Pancreas (tissue), 10 donors: Measurements from ENCODE around the gene PRELP. TPM values are rescaled to one million over a fixed set of nuclear protein-coding genes. Genes with fewer than 3 reads are reported as not detected.

ENCODE experiments used
- ATAC-seq, 4 donors: fragments of 200-7000 bp; cut with Tn5 transposase; one replicate each; pipeline versions ENCODE4 v1.8.0 to v1.9.1; 2020; ENCODE audit warnings: mild to moderate bottlenecking in 4 of 4, moderate library complexity in 4 of 4
- DNase-seq, 6 donors: peaks; one replicate each; pipeline ENCODE4 v3.0.0-alpha.2; 2020
- FAIRE-seq: peaks from 2 replicates; lab custom pipeline; 2012; peaks lifted over from hg19 to GRCh38; lab: Jason Lieb, UNC
- H3K27ac ChIP-seq, 4 donors: fragments of 200-600 bp; sonication (generic); 1 replicate in 3 of 4; 2 replicates in 1 of 4; pipeline versions ENCODE4 v1.5.0 to v1.8.0; 2020
- H3K27me3 ChIP-seq, 4 donors: fragments of 200-600 bp; one replicate each; pipeline ENCODE4 v1.8.0; 2021
- H3K36me3 ChIP-seq, 3 donors: fragments of 200-600 bp; sonication (generic) in 1 of 3; one replicate each; pipeline versions ENCODE4 v1.5.0 to v1.8.0; 2020 to 2021
- H3K4me1 ChIP-seq, 3 donors: fragments of 200-600 bp; one replicate each; pipeline ENCODE4 v1.8.0; 2021
- H3K4me3 ChIP-seq, 4 donors: fragments of 200-600 bp; sonication (generic) in 2 of 4; one replicate each; pipeline versions ENCODE4 v1.5.0 to v1.8.0; 2020 to 2021
- H3K9me3 ChIP-seq, 4 donors: fragments of 200-600 bp; one replicate each; pipeline ENCODE4 v1.8.0; 2021
- WGBS, 2 donors: extraction: QIAGEN DNeasy Blood & Tissue Kit; methylation state at CpG; one replicate each; pipeline ENCODE4 v1.1.7; 2013; 5-methylcytosine and 5-hydroxymethylcytosine counted together
- intact Hi-C, 3 donors: fragments of 100-400 bp; cut with DNase I; formaldehyde crosslinking; loops; one replicate each; pipeline versions ENCODE4 v1.11.1 to v1.14.2; 2022
- polyA plus RNA-seq, 2 donors: library from polyadenylated mRNA; stranded (reverse); fragments of 200-250 nt; gene quantifications; one replicate each; pipeline ENCODE4 v1.2.3, GENCODE V29; 2013
- total RNA-seq, 6 donors: library from RNA; stranded (reverse); fragmentation: NEBNext Ultra II Directional in 4 of 6; extraction: Animal tissue kit (Norgen Biotek cat#: 25700) in 4 of 6; gene quantifications; one replicate each; pipeline versions ENCODE4 v1.2.1 to v1.2.4, GENCODE V29; 2021 to 2023
- TF ChIP-seq, protein P1 (sequence below), 4 donors: fragments of 200-600 bp; sonication (generic) in 3 of 4; IDR thresholded peaks; one replicate each; pipeline versions ENCODE4 v1.5.0 to v1.8.0; 2021; ENCODE audit warnings: antibody characterized with exemption in 4 of 4
- donor health status: healthy with polysubstance abuse.
- donor health status: DM: no; HTN: no; CAD: no; lungs with moderate emphysema.
- donor health status: DM: no; HTN: no; CAD: no.
- donor health status: control.
- donor health status: control.
- donor health status: Bipolar disorder and iron deficiency.
- donor health status: DM: yes; HTN: yes; CAD: no.
- donor health status: DM: no; HTN: no; CAD: no.
- donor health status: DM: no; HTN: no; CAD: no.
- donor health status: DM: yes; HTN: yes; CAD: no.

The PRELP gene
- total and polyA plus RNA-seq, 8 donors: 1.2 to 6.6 (median 3.0) TPM

- intact Hi-C loops: loop anchor here in 2 of 3 donors (5.0 to 10.0 kb wide), 2 partner anchors 135 to 207 kb away; no protein-coding TSS in a partner anchor
- no peaks in the 10 kb centered on the region for H3K9me3 ChIP-seq
- DNase-seq: no peak
- WGBS, 2 donors: 66 to 80% methylated on average over 2 of the region's 2 CpGs
- FAIRE-seq: no peak
- H3K4me1 ChIP-seq: no peaks in the 10 kb centered on the region
- H3K36me3 ChIP-seq: no peaks in the 10 kb centered on the region
- no peak overlapping the region for H3K4me3 ChIP-seq
- TF ChIP-seq, protein P1, sequence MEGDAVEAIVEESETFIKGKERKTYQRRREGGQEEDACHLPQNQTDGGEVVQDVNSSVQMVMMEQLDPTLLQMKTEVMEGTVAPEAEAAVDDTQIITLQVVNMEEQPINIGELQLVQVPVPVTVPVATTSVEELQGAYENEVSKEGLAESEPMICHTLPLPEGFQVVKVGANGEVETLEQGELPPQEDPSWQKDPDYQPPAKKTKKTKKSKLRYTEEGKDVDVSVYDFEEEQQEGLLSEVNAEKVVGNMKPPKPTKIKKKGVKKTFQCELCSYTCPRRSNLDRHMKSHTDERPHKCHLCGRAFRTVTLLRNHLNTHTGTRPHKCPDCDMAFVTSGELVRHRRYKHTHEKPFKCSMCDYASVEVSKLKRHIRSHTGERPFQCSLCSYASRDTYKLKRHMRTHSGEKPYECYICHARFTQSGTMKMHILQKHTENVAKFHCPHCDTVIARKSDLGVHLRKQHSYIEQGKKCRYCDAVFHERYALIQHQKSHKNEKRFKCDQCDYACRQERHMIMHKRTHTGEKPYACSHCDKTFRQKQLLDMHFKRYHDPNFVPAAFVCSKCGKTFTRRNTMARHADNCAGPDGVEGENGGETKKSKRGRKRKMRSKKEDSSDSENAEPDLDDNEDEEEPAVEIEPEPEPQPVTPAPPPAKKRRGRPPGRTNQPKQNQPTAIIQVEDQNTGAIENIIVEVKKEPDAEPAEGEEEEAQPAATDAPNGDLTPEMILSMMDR (IDR thresholded peaks at IDR 0.05): no peak
- no peak for ATAC-seq
- peak overlapping the region in 1 of 4 donors; percentile 46 for H3K27ac ChIP-seq
- H3K27me3 ChIP-seq: no peaks in the 10 kb centered on the region
Measured at GRCh38 chr1:203479646-203480045, 4.0 kb downstream of the PRELP start.

GRCh38 chr1:203480084-203480483 is 4.5 kb downstream of the PRELP start:
- intact Hi-C loops: loop anchor here in 2 of 3 donors (5.0 to 10.0 kb wide), 2 partner anchors 135 to 208 kb away; no protein-coding TSS in a partner anchor
- peak overlapping the region in 1 of 4 donors; percentile 46 for H3K27ac ChIP-seq
- H3K36me3 ChIP-seq: no peaks in the 10 kb centered on the region
- WGBS, 2 donors: 66% methylated on average over 2 of the region's 2 CpGs
- FAIRE-seq (no peak), ATAC-seq (peak in 2 of 4 donors; percentile 22 to 33), DNase-seq (no peak)
- no peaks in the 10 kb centered on the region for H3K27me3 ChIP-seq
- H3K4me1 ChIP-seq: no peaks in the 10 kb centered on the region
- H3K4me3 ChIP-seq: no peak overlapping the region
- no peaks in the 10 kb centered on the region for H3K9me3 ChIP-seq
- TF ChIP-seq, protein P1 (IDR thresholded peaks at IDR 0.05): no peak

- ATAC-seq (peak; percentile 41 to 77 (median 68)), DNase-seq (peak in 3 of 6 donors; percentile 29 to 85 (median 84)), FAIRE-seq (no peak)
- H3K4me1 ChIP-seq: no peaks in the 10 kb centered on the region
- H3K36me3 ChIP-seq: no peaks in the 10 kb centered on the region
- WGBS, 2 donors: 32 to 42% methylated on average over 6 of the region's 6 CpGs
- H3K9me3 ChIP-seq: no peaks in the 10 kb centered on the region
- TF ChIP-seq, protein P1 (IDR thresholded peaks at IDR 0.05): no peak
- intact Hi-C loops: loop anchor here in 2 of 3 donors (5.0 to 10.0 kb wide), 2 partner anchors 136 to 208 kb away; no protein-coding TSS in a partner anchor
- H3K27me3 ChIP-seq: no peaks in the 10 kb centered on the region
- H3K4me3 ChIP-seq: no peak overlapping the region
- H3K27ac ChIP-seq: peak overlapping the region in 1 of 4 donors; percentile 46
Measured at GRCh38 chr1:203480525-203481084, 5.0 kb downstream of the PRELP start.

DNA sequence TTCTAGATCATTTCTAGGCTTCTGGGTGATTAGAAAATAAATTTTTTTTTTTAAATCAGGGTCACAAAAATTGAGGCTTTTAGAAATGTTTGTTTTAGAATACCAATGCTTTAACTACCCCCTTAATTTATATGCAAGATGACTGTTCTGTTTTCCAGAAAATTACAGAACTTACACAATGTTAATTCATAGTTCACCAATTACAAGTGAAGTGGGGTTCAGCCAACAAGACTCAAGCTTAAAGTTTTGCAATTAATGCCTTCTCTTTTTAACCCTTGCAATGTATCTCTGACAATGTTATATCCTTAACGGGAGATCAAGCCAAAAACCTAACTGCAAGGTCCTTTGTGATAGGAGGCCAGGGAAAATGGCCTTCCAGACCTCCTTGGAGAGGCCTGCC is 5.6 kb downstream of the PRELP start:
- no peaks in the 10 kb centered on the region for H3K36me3 ChIP-seq
- intact Hi-C loops: loop anchor here in 2 of 3 donors (5.0 to 10.0 kb wide), 2 partner anchors 136 to 209 kb away; no protein-coding TSS in a partner anchor
- DNase-seq: no peak
- no peaks in the 10 kb centered on the region for H3K9me3 ChIP-seq
- no peaks in the 10 kb centered on the region for H3K27me3 ChIP-seq
- no peak overlapping the region for H3K4me3 ChIP-seq
- no peak for FAIRE-seq
- no peak for ATAC-seq
- no peak overlapping the region for H3K27ac ChIP-seq
- 61 to 63% methylated on average over 1 of the region's 1 CpG for WGBS, 2 donors
- no peaks in the 10 kb centered on the region for H3K4me1 ChIP-seq
- TF ChIP-seq, protein P1 (IDR thresholded peaks at IDR 0.05): no peak
